ENCODE measurements around the gene SLC5A5.

DNA sequence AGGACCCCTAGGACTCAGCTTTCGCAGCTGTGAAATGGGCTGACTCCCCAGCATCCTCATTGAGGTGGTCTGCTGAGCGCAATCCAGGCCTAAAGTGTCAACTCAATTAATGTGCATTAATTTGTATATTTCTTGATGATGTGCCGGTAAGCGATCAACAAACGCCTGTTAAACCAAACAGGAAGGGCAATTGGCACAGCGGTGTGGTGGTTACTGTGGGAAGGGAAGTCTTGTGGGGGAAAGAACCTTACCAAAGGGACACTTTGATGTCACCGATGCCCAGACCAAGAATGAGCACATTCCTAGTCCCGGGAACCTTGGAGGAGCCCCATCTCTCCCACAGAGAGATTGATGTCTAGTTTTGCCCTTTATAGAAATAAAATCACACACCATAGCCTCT, 25.6 kb upstream of the SLC5A5 start:
- TF ChIP-seq CTCF (IDR thresholded peaks at IDR 0.05; ENCODE audit: insufficient read depth, low read depth, low read length), result no peak
- no peak for TF ChIP-seq EZH2 (IDR thresholded peaks at IDR 0.05; ENCODE audit: insufficient read depth, low read length)

All from astrocyte (in vitro differentiated cells and primary cell).